IPS-18c (cell line): Measurements from ENCODE around the gene ZNF385C.
"Not testable (repeated sequence)": the region's sequence is repeated elsewhere in the genome, so short reads cannot be mapped to it uniquely, and the experiment has no call there.

Experiments
- H3K4me3 ChIP-seq: 2 replicates; pipeline ENCODE4 v1.7.0; 2013; ENCODE audit warnings: low read depth, mild to moderate bottlenecking, low read length, moderate library complexity; ENCODE audit not compliant: insufficient read depth
- H3K9me3 ChIP-seq: one replicate; pipeline ENCODE4 v1.6.1; 2013; ENCODE audit warnings: mild to moderate bottlenecking, low read length, moderate library complexity; ENCODE audit not compliant: control insufficient read depth, insufficient read depth

The ZNF385C gene

DNA sequence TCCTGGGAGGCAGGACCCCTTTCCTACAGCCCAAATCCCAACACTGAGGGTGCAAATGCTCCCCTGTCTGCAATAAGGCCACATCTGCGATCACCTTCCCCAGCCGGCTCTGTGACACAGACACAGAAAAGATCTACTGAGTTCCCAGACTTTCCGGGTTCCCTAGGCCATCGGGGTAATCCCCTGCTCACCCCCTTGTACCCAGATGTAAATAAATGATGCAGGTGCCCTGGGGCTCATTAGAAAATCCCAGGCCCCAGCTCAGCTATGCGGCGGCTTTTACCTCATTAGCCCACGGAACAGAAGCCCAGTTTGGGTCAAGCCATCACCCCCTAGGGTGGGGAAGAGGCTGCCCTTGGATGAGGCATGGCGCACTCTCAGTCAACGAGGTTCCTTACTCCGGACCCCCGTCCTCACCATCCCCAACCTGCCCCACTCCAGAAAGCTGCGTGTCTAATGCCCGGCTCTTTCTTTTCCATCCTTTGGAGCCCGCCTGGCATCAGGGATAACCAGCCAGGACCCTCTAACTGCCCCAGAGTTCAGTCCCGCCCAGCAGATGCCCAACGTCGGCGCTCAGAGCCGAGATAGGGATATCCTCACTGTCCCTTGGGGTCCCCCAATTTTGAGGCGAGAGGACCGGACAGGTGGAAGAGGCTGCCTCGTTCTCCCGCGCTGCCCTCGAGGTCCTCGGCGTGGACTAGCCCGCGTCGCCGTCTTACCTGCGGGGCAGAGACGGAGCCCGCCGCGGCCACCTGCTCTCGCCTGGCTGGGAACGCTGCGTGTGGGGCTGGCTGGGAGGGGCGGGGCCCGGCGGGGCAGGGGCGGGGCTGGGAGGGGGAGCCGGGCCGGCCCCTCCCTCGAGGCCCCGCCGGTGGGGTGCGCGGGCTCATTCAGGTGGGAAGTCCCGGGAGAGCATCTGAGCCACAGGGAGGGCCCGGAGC lies at the start of gene ZNF385C:
TSS of gene ZNF385C (minus strand) at position 783 of the 941 bp plus-strand sequence. CDS start 35,417 bp downstream, outside the sequence.
- H3K9me3 ChIP-seq = peaks cover 4% of the 10 kb centered on the region
- H3K4me3 ChIP-seq = peak within 1 kb of the TSS; percentile 47

GRCh38 chr17:42146911-42147607 lies 48.8 kb upstream of the ZNF385C start:
- H3K9me3 ChIP-seq = no peaks in the 10 kb centered on the region
- H3K4me3 ChIP-seq = no peak overlapping the region

- not testable (repeated sequence) for H3K9me3 ChIP-seq, H3K4me3 ChIP-seq
Observed at GRCh38 chr17:42143138-42143537, 44.9 kb upstream of the ZNF385C start.

GRCh38 chr17:42142371-42142896 lies 44.2 kb upstream of the ZNF385C start:
- Histone ChIP-seq H3K9me3 (no peaks in the 10 kb centered on the region), H3K4me3 (no peak overlapping the region)

- no peaks in the 10 kb centered on the region for H3K9me3 ChIP-seq
- H3K4me3 ChIP-seq = no peak overlapping the region
Observed at GRCh38 chr17:42141382-42141781, 43.1 kb upstream of the ZNF385C start.

DNA sequence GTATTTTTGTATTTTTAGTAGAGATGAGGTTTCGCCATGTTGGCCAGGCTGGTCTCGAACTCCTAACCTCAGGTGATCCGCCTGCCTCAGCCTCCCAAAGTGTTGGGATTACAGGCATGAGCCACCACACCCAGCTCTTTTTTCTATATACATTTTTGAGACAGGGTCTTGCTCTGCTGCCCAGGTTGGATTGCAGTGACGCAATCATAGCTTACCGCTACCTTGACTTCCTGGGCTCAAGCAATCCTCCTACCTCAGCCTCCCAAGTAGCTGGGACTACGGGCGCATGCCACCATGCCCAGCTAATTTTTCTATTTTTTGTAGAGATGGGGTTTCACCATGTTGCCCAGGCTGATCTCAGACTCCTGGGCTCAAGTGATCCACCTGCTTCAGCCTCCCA lies 42.4 kb upstream of the ZNF385C start:
- H3K9me3 ChIP-seq, H3K4me3 ChIP-seq: not testable (repeated sequence)

DNA sequence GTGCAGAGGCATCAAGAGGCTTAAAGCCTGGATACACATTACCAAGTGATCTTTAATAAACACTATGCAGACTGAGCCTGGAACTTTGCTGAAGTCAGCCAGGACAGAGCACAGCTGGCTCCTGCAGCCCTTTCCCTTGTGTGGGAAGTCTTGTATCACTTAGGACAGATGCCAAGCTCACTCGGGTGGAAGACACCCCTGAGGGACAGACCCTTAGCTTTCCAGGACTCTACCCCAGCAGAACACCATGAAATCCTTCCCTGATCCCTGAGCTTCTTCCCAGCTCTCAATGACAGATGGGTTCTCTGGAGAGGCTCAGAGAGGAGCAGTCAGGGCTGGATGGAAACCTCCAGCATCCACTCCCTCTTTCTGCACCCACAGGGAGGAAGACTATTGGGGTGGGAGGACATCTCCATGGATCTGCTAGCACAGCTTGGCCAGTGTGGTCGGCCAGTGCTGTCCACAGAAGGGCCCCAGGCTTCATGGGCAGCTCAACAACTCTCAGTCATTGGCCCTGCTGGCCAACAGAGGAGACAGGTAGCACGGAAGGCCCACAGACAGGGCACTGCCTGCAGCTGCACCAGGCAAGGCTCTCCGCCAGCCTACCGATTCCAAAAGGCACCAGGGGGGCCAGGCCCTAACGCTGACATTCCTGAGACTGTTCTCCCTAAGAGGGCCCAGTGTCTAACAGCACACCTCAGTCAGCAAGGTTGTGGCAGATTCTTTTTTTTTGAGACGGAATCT lies 40.6 kb upstream of the ZNF385C start:
- Histone ChIP-seq H3K9me3 (no peaks in the 10 kb centered on the region), H3K4me3 (no peak overlapping the region)

GRCh38 chr17:42136654-42137051 lies 38.4 kb upstream of the ZNF385C start:
- no peaks in the 10 kb centered on the region for H3K9me3 ChIP-seq
- H3K4me3 ChIP-seq = no peak overlapping the region

GRCh38 chr17:42135664-42136653 lies 37.7 kb upstream of the ZNF385C start:
- H3K4me3 ChIP-seq = no peak overlapping the region
- H3K9me3 ChIP-seq = no peaks in the 10 kb centered on the region

GRCh38 chr17:42135151-42135550 lies 36.9 kb upstream of the ZNF385C start:
- no peak overlapping the region for H3K4me3 ChIP-seq
- no peaks in the 10 kb centered on the region for H3K9me3 ChIP-seq

DNA sequence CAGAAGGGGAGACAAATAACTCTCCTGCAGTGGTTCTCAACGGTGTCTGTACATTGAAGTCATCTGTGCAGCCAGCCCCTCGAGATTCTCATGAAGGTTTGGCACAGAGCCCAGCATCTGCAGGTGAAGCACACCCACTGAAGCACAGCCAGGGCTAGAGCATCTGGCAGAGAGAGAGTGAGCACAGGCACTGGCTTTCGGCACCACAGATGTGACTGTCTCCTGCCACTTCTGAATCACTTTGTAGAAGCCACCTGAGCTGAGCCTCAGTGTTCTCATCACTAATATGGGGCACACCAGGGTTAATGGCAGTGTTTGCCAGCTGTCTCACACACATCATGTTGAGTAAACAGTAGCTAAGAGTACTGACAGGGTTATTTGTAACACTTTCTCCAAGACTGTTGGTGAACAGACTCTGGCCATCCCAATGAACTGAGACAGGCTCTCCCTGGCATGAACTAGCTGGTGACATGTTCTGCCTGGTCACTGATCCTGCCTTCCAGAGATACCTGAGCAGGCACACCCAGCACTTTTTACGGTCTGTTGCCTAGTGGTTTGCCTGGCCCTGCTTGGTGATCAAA lies 35.3 kb upstream of the ZNF385C start:
- Histone ChIP-seq H3K4me3 (no peak overlapping the region), H3K9me3 (no peaks in the 10 kb centered on the region)

DNA sequence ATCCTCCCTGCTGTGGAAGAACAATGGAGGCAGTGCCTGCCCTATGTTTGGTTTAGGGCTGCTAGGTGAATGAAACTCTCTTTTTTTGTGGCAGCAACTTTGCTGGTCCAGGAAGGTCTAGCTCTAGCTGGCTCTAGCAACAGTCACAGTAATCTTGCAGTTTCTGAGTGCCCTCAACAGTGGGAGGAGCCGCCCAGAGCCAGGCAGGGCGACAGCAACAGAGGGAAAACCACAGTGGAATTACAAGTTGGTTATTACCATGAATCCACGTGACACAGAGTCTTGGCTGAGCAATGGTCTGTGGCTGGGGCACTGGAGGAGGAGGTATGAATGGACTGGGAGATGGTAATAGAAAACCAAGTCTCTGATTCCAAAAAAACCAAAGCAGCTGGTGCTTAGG lies 34.7 kb upstream of the ZNF385C start:
- Histone ChIP-seq H3K9me3 (no peaks in the 10 kb centered on the region), H3K4me3 (no peak overlapping the region)

DNA sequence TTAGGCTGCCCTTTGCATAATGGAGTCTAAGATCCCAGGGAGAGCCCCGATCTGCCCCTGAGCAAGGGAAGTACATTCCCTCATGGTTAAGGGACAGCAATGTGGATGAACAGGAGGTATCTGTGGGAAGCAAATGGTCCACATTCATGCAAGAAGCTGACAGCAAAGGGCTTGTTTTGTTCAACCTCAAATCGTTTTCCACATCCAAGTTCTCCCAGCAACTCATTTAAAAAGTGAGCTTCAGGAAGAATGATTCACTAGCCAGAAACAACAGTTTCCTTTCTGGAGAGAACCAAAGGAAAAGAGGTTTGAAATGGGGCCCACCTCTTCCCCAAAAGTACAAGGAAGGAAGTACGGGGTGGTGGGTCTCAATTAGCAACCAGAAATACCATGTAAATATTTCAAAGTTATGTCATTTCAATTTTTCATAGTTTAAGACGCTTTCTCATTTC lies 33.7 kb upstream of the ZNF385C start:
- Histone ChIP-seq H3K9me3 (no peaks in the 10 kb centered on the region), H3K4me3 (no peak overlapping the region)

GRCh38 chr17:42131232-42131631 lies 33.0 kb upstream of the ZNF385C start:
- Histone ChIP-seq H3K4me3 (no peak overlapping the region), H3K9me3 (no peaks in the 10 kb centered on the region)

DNA sequence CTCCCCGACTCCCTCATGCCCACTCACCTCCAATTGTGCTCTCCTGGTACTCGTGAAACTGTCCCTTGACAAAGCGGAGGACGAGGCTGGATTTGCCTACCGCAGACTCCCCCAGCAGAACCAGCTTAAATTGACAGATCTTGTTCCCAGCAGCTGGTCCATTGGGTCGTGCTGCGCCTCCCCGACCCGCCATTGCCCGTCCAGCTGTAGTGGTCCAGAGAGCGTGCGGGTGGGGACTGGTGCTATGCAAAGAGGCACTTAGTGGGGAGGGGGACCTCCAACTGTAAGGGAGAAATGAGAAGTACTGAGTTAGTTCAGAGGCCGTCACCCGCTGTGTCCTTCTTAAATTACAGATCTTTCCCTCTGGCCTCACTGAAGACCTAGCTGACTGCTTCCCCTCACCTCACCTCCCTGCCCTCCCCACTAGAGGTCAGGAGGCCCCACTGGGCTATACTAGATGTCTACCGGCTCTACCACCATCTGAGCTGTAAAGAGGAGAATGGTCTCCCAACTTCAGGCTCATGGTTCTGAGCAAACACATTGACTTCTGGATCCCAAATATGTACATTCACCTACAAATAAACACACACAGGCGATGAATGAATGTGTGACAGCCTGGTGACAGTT lies 32.1 kb upstream of the ZNF385C start:
- H3K4me3 ChIP-seq = no peak overlapping the region
- no peaks in the 10 kb centered on the region for H3K9me3 ChIP-seq
